CD4-positive, alpha-beta T cell treated with Interleukin-4 for 4 hours (primary cell): ENCODE results near the gene ZNF764.

Experiments used
- DNase-seq: peaks from one replicate; pipeline ENCODE4 v3.0.0-alpha.2; 2020

Gene ZNF764

DNA sequence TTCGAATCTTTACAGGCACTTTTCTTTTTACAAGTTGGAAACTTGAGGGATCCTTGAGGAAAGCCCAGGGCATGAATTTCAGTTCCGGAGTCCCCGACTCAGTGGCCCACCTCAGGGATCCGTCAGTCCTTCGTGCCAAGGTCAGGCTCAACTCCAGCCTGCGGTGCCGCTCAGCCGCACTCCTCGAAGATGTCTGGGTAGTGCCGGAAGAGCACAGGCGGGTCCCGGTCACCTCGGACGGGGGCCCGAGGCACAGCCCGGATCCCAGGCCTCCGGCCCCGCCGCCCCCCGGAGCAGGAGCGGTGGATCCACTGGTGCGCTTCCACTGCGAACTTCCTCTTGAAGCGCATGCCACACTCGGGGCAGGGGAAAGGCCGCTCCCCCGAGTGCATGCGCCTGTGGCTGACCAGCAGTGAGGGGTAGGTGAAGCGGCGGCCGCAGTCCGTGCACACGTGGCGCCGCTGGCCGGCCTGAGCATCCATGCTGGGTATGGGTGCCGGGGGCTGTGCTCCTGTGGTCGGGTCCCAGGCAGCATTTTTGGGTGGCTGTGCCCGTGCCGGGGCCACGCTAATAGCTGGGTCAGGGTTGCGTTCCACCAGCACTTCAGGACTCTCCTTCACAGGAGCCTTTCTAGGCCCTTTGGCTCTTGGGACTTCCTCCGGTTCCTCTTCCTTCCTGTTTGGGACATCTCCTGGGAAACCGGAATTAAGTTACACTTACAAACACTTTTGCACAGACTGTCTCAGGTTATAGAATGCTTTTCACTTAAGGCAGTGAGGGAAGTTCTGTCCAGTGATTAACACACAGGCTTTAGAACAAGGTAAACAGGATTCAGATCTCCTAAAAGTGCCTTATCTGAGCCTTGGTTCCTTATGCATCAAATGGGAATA is 11.8 kb upstream of the ZNF764 start:
- no peak for DNase-seq

DNA sequence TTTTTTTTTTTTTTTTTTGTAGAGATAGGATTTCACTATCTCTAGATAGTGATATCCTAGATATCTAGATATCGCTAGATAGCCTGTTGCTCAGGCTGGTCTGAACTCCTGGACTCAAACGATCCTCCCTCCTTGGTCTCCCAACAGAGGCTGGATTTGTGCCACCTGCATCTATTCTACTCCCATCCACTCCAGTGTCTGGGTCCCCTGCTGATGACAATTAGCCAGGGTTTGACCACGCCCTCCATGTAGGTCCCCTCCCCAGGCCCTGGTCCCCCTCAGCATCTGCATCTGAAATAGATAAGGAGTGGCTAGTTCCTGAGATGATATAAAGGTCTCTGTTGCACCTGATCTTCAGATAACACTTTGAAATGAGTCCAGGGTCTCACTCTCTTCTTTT is 11.1 kb upstream of the ZNF764 start:
- no peak for DNase-seq

DNA sequence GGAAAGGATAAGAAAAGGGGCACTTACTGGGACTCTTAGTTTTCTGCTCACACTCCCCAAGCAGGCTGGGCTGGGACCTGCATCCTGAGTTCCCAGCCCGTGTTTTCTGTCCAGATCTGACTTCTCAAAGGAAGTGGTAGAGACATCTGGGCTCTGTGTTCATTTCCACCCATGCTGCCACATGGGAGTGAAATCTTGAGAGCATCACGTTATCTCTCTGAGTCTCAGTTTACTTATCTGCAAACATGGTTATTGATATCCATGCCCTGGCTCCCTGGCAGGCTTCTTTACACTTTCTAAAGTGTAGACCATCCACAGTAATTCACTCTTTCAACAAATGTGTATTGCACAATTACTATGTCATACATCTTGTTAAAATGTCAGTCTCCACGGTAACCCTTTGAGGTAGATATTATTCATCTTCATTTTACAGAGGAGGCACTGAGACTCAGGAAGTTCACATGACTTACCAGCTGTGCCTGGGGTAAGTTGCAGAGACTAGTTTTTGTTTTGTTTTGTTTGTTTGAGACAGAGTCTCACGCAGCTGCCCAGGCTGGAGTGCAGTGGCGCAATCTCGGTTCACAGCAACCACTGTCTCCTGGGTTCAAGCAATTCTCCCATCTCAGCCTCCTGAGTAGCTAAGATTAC is 9.9 kb upstream of the ZNF764 start:
- peak; percentile 88 for DNase-seq

DNA sequence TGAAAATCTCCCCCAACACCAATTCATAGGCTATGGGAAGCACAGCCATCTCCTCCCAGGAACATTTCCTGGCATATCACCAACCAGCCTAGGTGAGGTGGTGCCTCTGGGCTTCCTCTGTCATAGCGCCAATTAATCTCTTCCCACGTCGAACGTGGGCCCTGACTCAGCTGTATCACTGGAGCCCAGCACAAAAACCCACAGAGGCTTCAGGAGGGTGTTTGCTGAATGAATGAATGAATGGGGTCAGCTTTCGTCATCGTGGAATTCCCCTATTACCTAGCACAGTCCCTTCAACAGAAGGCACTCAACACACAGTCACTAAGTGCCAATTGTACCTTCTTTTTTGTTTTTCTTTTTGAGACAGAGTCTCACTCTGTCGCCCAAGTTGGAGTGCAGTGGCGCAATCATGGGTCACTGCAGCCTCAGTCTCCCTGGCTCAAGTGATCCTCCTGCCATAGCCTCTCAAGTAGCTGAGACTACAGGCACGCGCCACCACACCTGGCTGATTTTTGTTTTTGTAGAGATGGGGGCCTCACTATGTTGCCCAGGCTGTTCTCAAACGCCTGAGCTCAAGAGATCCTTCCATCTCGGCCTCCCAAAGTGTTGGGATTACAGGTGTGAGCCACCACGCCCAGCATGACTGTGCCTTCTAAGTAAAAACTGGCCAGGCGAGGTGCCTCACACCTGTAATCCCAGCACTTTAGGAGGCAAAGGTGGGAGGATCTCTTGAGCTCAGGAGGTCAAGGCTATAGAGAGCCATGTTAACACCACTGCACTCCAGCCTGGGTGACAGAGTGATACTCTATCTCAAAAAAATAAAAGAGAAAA is 9.2 kb upstream of the ZNF764 start:
- DNase-seq, result peak; percentile 80

DNA sequence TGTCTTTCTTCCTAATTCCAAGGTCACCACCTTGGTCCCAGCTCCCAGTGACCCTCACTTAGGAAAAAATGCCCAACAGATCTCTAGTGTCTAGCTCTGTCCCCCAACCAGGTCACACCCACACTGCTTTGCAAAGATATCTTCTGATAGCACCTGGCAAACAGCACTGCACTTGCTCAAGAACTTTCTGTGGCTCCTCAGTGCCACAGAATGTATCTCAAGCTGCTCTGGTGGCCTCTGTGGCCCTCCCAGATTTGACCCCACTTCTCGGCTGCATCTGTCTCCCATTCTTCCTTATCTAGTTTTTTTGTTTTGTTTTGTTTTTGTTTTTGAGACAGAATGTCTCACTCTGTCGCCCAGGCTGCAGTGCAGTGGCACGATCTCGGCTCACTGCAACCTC is 8.4 kb upstream of the ZNF764 start:
- DNase-seq, result no peak

DNA sequence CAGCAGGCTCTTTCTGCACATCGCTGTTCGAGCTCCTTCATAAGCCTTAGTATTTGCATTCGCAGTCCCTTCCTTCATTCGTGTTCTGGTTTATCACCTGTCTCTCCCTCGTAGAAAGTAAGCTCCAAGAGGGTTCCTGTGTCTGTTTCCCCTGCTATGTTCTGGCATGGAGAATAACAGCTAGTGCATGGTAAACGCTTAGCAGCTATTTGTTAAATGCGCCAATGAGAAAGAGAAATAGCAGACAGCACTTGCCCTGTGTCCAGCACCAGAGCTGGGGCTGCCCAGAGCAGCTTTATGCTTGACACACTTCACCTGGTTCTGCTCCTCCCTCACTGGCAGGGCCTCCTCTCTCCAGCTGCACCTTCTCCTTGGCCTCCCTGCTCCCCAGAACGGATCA is 7.8 kb upstream of the ZNF764 start:
- DNase-seq, result no peak

DNA sequence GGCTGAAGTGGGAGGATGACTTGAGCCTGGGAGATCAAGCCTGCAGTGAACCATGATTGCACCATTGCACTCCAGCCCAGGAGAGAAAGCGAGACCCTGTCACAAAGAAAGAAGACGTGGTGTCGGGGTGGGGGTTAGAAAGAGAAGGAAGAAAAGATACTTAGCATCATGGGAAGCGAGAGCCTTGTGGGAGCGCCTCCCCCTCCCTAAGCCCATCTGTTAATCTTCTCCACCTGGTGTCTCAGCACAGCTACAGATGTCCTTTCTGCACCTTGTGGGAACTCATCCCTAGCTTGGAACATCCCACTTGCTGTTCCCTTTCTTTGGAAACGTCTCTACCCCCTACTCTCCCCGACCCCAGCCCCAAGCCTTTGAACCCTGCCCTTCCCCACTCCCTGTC is 7.4 kb upstream of the ZNF764 start:
- DNase-seq, result no peak

DNA sequence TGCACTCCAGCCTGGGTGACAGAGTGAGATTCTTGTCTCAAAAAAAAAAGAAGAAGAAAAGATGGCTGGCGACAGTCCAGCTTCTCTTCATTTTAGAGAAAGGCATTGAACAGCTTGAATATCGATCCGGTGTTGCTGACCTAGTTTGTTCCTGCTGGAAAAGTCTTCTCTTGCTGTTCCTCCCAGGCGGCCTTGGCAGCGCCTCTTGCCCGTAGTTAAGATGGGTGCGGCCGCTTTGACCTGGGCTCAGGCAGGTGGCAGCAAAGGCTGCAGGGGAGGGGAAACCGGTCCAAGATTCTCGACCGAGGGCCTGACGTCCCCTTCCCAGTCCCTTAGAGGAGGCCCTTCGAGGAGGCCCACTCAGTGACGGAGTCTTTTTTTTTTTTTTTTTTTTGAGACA is 3.8 kb upstream of the ZNF764 start:
- no peak for DNase-seq

DNA sequence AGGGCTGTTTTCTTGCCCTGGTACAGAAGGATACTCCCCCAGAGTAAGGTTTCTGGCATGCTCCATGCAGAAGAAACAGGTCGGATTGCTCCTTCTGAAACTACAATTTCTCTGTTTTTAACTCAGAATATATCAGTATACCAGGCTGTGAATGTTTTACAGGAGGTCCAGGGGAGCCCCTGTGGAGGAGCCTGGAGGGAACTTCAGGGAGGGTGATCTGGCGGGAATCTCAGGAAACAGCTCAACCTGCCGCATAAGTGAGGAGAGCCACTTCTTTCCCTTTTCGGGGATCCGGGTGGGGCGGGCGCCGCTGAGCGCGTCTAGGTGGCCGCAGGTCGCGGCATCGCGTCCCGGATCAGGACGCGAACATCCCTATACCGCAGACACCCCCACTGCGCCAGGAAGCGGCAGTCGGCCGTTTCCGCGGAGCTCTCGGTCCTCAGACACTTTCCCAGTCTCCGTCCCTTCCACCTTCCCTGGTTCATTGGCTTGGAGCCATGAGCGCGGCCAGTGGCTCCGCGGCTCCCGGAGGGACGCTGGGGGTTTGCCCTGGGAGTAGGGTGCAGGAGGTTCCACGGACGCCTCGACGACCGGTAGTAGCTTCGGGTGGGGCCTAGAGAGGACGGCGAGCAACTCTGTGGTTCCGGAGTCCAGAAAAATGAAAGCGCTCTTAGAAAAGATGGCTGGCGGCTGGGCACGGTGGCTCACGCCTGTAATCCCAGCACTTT is 3.1 kb upstream of the ZNF764 start:
- DNase-seq, result peak; percentile 38

DNA sequence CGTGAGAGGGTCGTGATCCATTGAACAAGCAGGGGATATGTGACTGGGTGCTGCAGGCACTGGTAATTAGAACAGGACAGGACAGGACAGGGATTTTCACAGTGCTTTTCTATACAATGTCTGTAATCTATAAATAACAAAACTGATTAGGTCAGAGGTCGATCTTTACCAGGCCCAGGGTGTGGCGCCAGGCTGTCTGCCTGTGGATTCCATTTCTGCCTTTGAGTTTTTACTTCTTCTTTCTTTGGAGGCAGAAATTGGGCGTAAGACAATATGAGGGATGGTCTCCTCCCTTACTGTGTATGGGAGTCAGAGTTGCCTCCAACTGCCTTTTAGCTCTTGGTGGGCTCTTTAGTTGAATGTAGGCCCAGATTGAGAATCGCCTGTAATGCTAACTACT is 1.5 kb upstream of the ZNF764 start:
- no peak for DNase-seq

DNA sequence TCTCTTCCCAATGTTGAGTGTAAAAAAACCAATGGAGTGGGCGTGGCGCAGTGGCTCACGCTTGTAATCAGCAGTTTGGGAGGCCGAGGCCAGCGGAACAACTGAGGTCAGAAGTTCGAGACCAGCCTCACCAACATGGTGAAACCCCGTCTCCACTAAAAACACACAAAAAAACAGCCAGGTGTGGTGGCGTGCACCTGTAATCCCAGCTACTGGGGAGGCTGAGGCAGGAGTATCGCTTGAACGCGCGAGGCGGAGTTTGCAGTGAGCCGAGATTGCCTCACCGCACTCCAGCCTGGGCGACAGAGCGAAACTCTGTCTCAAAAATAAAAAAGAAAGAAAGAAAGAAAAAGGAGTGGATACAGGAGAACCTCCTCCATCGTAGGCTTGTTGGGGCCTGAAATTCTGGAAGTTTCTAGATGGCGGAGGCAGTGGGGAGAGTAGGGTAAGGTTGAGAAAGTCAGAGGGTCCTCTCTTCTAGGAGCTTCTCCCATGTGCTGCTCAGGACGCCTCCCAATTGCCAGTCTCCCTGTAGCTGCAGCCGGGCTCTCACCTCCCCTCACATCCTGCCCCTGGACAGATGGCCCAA is 709 bp upstream of the ZNF764 start:
- no peak for DNase-seq

DNA sequence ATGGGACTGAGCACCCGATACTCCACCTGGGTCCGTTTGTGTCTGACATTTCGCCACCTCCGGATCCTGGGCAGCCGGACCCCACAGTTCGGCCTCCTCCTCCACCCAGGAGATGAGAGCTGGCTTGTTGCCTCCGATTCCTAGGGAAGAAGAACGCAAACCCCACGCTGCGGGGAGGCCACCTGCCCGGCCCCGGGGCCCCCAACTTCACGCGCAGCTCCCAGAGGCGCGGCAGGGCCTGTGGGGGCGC is 542 bp downstream of the ZNF764 start:
- no peak for DNase-seq

DNA sequence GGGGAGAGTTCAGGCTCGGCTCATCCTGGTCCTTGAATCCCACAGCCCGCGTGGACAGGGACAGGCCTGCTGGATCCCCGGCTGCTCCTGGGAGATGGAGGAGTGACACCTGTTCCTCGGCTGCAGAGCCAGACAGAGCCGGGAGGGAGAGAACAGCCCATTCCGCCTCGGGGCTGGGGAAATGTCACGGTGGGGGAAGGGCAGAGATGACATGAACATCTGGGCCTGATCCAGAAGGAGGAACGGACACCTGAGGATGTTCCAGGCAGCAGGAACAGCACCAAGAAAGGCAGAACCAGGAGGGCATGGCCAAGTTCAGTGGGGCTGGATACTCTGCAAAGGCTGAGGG is 2.1 kb downstream of the ZNF764 start:
- no peak for DNase-seq

DNA sequence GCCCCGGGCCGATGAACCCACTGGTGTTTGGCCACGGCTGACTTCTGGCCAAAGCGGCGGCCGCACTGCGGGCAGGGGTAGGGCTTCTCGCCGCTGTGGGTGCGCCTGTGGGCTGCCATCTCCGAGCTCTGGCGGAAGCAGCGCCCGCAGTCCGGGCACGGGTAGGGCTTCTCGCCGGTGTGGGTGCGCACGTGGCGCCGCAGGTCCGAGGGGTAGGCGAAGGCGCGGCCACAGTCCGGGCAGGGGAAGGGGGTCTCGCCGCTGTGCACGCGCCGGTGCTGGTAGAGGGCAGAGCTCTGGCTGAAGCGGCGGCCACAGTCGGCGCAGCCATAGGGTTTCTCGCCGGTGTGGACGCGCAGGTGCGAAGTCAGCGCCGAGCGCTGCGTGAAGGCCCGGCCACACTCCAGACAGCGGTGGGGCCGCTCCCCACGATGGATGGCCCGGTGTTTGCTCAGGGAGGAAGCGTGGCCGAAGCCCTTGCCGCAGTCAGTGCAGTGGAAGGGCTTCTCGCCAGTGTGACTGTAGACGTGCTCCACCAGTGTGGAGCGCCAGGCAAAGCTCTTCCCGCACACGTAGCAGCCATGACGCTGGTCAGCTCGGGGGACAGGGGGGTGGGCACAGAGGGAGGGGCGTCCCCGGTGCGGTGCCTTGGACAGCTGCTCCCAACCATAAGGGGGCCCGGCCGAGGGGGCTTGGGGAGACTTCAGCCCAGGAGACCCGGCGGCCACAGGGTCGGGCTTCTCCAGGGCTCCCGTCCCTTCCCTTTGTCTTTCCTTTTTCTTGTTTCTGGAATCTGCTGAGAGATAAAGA is 2.7 kb downstream of the ZNF764 start:
- no peak for DNase-seq

DNA sequence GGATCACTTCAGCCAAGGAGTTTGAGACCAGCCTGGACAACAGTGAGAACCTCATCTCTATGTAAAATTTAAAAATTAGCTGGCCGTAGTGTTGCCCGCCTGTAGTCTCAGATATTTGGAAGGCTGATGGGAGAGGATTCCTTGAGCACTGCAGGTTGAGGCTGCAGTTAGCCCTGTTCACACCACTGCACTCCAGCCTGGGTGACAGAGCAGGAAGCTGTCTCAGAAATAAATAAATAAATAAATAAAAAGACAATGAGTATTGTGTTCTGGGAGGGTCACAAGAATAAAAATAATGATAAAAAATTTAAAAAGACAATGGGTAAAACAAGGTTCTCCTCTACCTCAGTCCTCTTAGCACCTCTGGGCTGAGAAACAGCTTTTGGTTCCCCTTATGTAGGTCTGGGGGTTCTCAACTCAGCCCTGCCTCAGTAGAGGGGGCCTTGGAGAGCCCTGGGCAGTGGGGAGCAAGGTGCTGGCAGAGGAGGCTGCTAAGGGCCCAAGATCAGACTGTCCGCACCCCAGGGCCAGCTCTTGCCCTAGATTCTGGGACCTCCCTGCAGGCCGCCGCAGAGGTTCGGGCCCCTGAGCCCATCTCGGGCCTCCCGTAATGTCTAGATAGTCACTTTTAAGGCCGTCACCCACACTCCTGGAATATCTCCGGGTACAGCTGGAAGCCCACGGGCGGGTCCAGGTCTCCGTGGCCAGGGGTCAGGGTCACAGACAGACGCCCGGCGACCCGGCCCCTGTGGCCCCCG is 3.4 kb downstream of the ZNF764 start:
- no peak for DNase-seq

DNA sequence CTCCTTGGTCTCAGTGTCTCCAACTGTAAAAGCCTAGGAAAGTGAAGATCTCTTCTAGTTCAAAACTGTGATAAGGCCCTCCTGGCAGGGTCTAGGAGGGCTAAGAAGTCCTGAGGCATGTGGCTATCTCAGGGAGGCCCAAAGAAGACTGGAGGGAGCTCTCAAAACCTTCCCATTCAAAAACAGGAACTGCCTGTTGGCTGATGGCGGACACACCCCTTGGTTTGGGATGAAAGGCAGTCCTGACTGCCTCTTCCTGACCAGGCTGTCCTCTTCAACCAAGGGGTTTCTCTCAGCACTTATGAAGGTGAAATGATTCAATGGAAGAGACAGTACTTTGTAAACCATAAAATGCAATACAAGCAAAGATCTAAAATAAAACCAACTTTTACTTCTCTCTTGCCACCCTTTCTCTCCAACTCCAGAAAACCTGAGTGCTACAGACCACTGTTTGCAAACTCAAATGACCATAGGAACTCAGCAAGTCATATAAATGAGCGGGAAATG is 4.7 kb downstream of the ZNF764 start:
- no peak for DNase-seq

DNA sequence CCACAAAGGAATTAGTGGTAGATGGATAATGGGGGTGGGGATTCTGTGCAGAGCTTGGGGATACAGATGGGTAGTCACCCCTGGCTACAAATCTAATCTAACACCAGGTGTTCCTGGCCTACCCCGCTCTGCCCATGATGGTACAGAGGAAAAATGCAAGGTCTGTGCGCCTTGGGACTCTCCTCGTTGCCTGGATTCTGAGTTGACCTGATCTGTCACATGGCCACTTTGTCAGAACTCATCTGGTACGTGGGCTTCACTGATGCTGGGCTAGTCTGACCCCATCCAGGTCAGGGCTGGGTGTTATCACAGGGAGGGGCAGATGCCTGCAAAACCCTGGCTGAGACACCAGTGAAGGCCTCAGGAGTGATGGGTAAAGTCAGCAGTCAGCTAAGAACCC is 5.2 kb downstream of the ZNF764 start:
- no peak for DNase-seq

DNA sequence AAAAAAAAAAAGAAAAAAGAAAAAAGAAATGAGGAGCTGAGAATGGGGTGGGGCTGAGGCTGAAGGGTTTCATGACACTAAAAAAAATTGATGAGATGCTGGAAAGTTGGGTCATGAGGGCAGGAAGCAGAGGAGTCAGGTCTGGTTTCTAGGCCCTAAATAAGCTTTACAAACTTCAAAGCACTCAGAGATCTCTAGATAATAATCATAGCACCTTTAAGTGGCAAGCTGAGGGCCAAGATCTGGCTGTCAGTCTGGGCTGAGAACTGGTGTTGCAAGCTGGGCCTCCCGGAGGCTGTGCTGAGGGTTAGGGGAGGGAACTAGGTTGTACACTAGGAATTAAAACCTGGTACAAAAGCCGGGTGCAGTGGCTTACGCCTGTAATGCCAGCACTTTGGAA is 6.4 kb downstream of the ZNF764 start:
- DNase-seq, result peak; percentile 89

DNA sequence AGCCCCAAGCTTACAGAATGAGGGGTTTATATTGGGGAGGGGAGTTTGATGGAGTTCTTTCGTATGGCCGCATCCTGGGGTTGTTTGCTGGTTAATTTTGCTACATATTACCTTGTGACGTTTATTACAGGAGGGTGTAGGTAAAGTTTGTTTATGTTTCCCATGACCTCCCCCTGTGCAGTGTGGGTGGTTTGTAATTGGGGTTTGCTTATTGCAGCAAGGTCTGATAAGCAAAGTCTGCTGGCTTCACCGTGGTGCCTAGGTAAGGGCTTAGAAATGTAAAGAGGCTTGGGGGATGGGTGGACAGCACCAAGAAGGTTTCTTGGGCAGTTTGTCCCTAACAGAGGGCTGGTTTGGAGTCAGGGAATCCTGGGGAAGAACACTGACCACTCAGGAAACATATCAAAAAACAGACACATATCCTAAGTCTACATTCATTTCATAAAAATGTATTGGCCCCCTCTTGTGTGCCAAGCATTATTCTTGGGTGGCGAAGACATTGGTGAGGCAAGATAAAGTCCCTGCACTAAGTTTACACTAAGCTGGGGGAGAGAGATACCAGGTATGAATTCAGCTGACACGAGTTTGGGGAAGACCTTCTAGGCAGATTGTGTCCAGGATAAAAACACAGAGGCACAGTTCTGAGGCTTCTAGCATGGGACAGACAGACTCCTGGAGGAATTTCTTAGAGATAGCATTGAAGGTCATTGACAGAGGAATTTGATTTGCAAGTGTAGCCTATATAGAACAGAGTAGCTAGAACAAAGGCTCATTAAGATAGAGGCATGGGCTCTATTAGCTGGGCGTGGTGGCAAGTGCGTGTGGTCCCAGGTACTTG is 9.5 kb downstream of the ZNF764 start:
- no peak for DNase-seq

DNA sequence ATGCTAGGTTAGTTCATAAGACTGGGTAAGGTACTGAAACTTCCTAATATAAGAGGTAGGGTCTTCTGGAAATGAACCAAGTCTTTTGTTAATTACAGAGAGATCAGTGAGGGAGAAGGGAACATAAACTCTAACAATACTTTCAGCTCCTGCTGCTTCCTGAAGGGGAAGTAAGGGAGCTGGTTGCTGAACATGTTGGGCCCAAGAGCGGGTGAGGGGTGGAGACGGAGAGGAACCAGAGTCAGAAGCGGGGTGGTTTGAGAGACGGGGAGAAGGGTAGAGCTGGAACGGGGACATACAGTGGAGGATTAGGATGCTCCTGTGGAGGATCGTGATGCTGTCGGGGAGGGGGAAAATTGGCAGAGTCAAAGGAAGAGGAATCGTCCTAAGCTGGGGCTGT is 12.1 kb downstream of the ZNF764 start:
- DNase-seq, result no peak
